Measurements from ENCODE around the gene NAT14.

NAT14 gene

DNA sequence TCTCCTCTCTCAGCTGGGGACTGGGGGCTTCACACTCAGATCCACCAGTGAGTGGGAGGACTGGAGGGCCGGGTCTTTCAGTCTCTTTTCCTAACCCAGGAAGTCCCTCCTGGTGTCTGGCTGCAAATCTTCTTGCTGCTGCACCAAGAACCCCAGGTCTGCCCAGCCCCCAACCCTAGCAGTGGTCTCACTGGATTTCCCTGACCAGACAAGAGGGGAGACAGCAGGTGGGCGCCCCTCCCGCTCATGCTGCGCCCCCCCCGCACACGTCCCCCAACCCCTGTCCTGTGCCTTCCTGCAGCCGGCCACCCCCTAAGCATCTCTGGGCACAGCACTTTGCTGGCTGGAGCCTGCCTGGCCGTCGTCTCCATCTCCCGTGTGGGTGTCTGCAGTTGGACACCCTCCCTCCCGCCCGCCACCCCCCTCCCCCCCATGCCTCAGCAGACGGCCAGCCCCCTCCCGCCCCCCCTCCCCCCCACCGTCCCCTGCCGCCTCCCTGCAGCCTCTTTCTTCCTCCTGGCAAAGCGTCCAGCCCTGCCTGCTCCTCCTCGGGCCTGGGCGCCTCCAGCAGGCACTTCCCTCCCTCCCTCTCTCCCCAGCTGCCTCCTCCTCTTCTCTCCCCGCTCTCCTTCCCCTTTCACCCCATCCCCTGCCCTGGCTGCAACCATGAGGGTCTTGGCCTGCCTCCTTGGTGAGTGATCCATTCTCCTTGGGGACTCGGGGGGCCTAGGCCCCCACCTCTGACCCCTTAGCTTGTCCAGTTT, 3.1 kb downstream of the NAT14 start, which contains the start of gene SSC5D:
SSC5D (plus strand) TSS at position 513 of the 764 bp plus-strand sequence; CDS start at position 667, 154 bp downstream.
- TF ChIP-seq, protein P1, sequence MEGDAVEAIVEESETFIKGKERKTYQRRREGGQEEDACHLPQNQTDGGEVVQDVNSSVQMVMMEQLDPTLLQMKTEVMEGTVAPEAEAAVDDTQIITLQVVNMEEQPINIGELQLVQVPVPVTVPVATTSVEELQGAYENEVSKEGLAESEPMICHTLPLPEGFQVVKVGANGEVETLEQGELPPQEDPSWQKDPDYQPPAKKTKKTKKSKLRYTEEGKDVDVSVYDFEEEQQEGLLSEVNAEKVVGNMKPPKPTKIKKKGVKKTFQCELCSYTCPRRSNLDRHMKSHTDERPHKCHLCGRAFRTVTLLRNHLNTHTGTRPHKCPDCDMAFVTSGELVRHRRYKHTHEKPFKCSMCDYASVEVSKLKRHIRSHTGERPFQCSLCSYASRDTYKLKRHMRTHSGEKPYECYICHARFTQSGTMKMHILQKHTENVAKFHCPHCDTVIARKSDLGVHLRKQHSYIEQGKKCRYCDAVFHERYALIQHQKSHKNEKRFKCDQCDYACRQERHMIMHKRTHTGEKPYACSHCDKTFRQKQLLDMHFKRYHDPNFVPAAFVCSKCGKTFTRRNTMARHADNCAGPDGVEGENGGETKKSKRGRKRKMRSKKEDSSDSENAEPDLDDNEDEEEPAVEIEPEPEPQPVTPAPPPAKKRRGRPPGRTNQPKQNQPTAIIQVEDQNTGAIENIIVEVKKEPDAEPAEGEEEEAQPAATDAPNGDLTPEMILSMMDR (conservative IDR thresholded peaks at IDR 0.05; ENCODE audit: control insufficient read depth, insufficient read depth, low read depth, low read length) = no peak
- DNase-seq (ENCODE audit: low read depth) = peak; percentile 70
- peak within 1 kb of the TSS; percentile 37 for H3K4me3 ChIP-seq (ENCODE audit: control insufficient read depth, low read depth, low read length)

DNA sequence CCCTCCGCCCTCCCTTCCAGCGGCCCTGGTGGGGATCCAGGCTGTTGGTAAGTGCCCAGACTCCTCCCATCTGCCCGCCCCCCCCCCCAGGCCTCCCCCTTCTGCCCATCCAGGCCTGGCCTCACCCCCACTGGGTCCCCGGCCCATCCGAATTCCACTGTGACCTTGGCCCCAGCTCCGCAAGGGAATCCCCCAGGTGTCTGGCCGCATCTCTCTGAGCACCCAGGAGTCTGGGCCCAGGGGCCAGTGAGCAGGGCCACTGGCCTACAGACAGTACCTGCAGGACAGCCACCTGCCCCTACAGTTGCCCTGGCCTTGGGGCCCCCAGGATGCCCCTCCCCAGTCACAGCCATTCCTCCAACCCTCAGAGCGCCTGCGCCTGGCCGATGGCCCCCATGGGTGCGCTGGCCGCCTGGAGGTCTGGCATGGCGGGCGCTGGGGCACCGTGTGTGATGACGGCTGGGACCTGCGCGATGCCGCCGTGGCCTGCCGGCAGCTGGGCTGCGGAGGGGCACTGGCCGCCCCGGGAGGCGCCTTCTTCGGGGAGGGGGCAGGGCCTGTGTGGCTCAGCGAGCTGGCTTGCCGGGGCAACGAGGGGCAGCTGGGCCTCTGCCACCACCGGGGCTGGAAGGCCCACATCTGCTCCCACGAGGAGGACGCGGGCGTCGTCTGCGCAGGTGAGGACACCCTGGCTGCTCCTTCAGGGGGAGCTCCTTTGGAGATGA, 4.2 kb downstream of the NAT14 start:
- no peak overlapping the region for H3K4me3 ChIP-seq (ENCODE audit: control insufficient read depth, low read depth, low read length)
- DNase-seq (ENCODE audit: low read depth) = peak; percentile 30
- TF ChIP-seq, protein P1 (conservative IDR thresholded peaks at IDR 0.05; ENCODE audit: control insufficient read depth, insufficient read depth, low read depth, low read length) = no peak

DNA sequence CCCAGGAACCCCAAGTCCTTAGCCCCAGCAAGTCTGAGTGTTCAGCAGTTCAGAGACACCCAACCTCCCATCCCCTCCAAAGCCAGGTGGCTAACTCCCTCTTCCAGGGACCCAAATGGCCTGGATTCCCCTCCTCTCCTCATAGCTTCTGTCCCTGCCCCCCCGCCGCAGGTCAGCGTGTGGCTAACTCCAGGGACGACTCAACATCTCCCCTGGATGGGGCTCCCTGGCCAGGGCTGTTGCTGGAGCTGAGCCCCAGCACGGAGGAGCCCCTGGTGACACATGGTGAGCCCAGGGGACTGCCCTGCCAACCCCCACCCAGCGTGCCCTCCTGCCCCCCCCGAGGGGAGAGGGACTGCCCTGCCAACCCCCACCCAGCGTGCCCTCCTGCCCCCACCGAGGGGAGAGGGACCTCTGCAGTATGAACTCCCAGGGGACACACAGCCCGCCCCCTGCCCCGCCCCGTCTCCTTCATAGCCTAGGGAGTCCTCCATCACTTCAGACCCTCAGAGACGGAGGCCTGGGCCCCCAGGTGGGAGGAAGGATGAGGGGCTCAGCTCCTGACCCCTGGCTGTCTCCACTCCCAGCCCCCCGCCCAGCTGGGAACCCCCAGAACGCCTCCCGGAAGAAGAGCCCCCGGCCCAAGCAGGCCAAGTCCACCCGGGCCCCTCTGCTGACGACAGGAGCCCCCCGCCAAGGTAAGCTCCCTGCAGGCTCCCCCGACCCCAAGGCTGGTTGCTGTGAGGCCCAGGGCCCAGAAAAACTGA, 4.9 kb downstream of the NAT14 start:
- DNase-seq (ENCODE audit: low read depth) = no peak
- H3K4me3 ChIP-seq (ENCODE audit: control insufficient read depth, low read depth, low read length) = no peak overlapping the region
- TF ChIP-seq, protein P1 (conservative IDR thresholded peaks at IDR 0.05; ENCODE audit: control insufficient read depth, insufficient read depth, low read depth, low read length) = no peak

DNA sequence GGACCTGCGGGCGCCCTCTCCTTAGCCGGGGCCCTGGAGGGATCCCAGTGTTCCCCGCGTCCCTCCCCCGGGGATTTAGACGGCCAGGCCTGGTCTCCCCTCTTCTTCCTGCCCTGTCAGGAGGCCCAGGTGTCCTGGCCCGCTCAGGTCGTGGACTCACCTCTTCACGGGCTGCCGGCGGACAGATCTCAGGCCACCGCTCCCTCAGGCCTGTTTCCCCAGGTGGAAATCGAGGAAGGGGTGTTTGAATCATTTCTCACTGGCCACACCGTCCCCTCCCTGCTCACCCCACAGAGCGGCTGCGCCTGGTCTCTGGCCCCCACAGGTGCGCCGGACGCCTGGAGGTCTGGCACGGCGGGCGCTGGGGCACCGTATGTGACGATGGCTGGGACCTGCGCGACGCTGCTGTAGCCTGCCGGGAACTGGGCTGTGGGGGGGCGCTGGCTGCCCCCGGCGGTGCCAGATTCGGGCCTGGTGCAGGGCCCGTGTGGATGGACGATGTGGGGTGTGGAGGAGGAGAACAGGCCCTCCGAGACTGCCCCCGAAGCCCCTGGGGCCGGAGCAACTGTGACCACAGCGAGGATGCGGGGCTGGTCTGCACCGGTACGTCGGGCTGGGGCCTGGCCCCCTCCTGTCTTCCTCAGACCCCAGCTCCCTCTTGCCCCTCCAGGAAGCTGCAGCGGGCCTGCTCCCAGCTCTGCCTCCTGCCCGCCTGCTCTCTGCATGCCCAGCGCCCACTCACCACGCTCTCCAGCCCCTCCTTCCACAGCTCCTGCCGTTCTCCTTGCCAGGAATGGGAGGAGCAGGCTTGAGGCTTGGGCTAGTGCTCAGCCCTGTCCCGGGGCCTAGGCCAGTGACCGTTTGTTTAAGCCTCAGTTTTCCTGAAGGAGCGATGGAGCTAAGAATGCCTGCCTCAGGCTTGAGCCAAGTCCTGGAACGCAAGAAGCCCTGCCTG, 5.8 kb downstream of the NAT14 start:
- DNase-seq (ENCODE audit: low read depth) = peak; percentile 58
- TF ChIP-seq, protein P1 (conservative IDR thresholded peaks at IDR 0.05; ENCODE audit: control insufficient read depth, insufficient read depth, low read depth, low read length) = no peak
- H3K4me3 ChIP-seq (ENCODE audit: control insufficient read depth, low read depth, low read length) = no peak overlapping the region

DNA sequence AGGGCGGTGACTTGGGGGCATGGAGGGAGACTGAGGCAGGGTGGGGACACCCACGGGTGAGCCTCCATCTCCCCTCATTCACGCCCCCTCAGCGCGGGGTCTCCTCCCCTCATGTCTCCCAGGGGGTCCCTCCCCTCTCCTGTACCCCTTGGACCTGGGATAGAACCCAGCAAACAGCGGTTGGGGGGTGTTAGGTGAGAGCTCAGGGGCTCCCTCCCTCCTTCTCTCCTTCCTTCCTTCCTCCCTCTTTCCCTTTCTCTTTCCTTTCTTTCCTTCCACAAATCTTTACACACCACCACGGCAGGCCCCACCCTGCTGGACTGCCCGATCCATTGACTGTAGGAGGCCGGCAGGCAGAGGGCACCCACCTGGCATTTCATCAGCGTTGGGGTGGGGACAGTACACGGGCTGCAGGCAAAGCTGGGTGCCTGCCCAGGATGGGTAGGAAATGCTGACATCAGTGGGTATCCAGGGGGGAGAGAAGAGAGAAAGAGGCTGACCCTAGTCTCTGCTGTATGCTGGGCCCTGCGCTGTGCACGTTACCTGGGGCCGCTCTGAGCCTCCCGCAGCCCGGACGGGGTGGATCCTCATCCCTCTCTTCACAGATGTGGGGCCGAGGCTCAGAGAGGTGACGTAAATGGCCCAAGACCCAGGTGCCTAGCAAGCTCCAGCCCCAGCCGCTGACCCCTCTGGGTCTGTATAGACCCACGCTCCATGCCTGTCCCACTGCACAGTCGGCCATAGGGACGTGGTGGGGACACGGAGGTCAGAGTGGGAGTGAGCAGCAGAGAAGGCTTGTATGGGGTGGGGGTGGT, 6.8 kb downstream of the NAT14 start:
- H3K4me3 ChIP-seq (ENCODE audit: control insufficient read depth, low read depth, low read length) = no peak overlapping the region
- TF ChIP-seq, protein P1 (conservative IDR thresholded peaks at IDR 0.05; ENCODE audit: control insufficient read depth, insufficient read depth, low read depth, low read length) = no peak
- peak; percentile 33 for DNase-seq (ENCODE audit: low read depth)
